ENCODE results near the gene MAP4K4.
"Not testable (repeated sequence)": the region's sequence is repeated elsewhere in the genome, so short reads cannot be mapped to it uniquely, and the experiment has no call there.

The MAP4K4 gene

DNA sequence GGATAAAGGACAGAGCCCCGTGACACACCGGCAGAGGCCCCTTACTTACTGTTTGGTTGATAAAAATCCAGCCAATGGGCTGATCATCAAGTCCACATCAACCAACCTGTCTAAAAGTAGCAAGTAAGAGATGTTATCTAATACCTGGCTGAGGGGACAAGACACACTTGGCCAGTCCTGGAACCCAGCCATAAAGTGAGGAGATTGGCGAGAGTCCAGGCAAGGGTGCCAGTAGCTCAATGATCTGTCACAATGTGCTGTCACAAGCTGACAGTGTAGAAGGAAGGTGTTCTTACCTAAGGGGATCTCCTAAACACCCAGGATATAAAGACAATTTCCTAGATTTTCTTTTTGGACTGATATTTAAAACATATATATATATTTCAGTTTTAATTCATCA is 232.5 kb downstream of the MAP4K4 start:
- DNase-seq: no peak

DNA sequence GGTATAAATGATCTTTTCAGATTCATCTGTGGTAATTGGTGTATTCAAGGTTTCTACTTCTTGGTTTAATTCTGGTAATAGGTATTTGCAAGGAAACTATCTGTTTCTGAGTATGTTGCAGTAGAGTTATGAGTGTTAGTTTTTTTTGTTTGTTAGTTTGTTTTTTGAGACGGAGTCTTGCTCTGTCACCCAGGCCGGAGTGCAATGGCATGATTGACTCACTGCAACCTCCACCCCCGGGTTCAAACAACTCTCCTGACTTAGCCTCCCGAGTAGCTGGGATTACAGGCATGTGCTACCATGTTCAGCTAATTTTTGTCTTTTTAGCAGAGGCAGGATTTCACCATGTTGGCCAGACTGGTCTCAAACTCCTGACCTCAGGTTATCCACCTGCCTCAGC is 233.3 kb downstream of the MAP4K4 start:
- DNase-seq: no peak

DNA sequence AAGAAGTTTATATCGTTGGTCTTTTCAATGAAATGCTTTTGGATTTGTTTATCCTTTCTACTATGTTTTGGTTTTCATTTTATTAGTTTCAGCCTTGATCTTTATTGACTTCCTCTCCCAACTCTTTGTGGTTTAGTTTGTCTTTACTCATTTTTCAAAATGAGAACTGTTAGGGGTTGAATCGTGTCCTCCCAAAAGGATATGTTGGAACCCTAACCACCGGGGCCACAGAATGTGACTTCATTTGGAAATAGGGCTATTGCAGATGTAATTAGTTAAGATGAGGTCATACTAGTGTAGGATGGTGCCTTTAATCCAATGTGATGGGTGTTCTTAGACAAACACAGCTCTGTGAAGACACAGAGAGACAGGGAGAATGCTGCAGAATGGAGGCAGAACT is 233.9 kb downstream of the MAP4K4 start:
- DNase-seq: no peak

DNA sequence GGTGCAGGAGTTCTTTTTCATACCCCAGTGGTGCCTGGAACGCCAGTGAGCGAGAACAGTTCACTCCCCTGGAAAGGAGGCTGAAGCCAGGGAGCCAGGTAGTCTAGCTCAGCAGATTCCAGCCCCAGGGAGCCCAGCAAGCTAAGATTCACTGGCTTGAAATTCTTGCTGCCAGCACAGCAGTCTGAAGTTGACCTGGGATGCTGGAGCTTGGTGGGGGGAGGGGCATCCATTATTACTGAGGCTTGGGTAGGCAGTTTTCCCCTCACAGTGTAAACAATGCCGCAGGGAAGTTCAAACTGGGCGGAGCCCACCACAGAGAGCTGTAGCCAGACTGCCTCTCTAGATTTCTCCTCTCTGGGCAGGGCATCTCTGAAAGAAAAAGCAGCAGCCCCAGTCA is 238.3 kb downstream of the MAP4K4 start:
- not testable (repeated sequence) for DNase-seq

DNA sequence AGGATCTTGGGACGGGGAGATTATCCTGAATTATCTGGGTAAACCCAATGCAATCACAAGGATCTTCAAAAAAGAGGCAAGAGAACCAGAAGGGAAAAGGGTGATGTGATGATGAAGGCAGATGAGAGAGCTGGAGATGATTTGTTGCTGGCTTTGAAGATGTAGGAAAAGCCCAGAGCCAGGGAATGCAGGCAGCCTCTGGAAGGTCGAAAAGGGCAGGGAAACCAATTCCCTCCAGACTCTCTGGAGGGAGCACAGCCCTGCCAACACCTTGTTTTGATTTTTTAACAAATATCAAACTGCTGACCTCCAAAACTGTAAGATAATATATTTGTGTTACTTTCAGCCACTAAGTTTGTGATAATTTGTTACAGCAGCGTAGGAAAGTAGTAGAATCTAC is 245.3 kb downstream of the MAP4K4 start:
- no peak for DNase-seq

Data from activated gamma-delta T cell (primary cell).